Right atrium auricular region (tissue), 2 donors: ENCODE data around the gene ATP11C. TPM values are rescaled to one million over a fixed set of nuclear protein-coding genes. Genes with fewer than 3 reads are reported as not detected.
"Not testable (repeated sequence)": the region's sequence is repeated elsewhere in the genome, so short reads cannot be mapped to it uniquely, and the experiment has no call there.

Experiments used
- DNase-seq: peaks from one replicate; pipeline ENCODE4 v3.0.0-alpha.2; 2019; ENCODE audit warnings: low spot score
- H3K27ac ChIP-seq, 2 donors: fragments of 200-600 bp; sonication (generic); 1 replicate in 1 of 2; 2 replicates in 1 of 2; pipeline ENCODE4 v1.5.1; 2016 to 2019
- H3K27me3 ChIP-seq, 2 donors: fragments of 200-600 bp; sonication (generic); one replicate each; pipeline versions ENCODE4 v1.5.1 to v1.6.0; 2017 to 2019
- H3K36me3 ChIP-seq: fragments of 200-600 bp; sonication (generic); one replicate; pipeline ENCODE4 v1.5.1; 2016
- H3K4me1 ChIP-seq, 2 donors: fragments of 200-600 bp; sonication (generic); one replicate each; pipeline versions ENCODE4 v1.5.1 to v1.6.0; 2017 to 2019
- H3K4me3 ChIP-seq, 2 donors: fragments of 200-600 bp; sonication (generic); 1 replicate in 1 of 2; 2 replicates in 1 of 2; pipeline ENCODE4 v1.5.1; 2017 to 2019; ENCODE audit warnings: mild to moderate bottlenecking in 1 of 2, moderate library complexity in 1 of 2
- H3K9me3 ChIP-seq, 2 donors: fragments of 200-600 bp; sonication (generic); one replicate each; pipeline ENCODE4 v1.5.1; 2019
- CTCF ChIP-seq, 2 donors: fragments of 200-600 bp; sonication (generic); IDR thresholded peaks; one replicate each; pipeline ENCODE4 v1.5.1; 2019; ENCODE audit warnings: antibody characterized with exemption in 2 of 2
- total RNA-seq, 2 donors: library from RNA; depleted of rRNA; stranded (reverse); fragments of >200 nt; gene quantifications; one replicate each; pipeline ENCODE4 v1.1.0, GENCODE V29; 2016

The ATP11C gene
- total RNA-seq, 2 donors from 2014 or later, result 6.5 to 6.7 TPM

DNA sequence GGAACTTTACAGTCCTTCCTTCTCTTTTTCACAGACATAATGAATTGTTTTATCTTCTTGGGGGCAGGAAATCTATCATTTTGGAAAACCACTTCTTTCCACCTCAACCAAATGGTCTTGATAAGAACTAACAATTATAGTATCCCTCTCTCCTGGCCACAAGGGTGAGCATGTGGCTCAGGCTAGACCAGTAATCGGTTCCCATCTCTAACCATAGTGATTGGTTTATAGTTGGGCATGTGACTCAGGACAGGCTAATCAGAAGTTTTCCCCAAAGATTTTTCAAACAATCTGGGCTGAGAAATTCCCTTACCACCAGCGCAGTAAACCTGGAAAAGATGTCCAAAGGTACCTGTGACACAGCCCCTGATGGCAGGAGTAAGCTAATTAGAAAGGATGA, 36.4 kb upstream of the ATP11C start:
- Histone ChIP-seq H3K4me1 (no peaks in the 10 kb centered on the region), H3K4me3 (no peak overlapping the region), H3K9me3 (no peaks in the 10 kb centered on the region), H3K27me3 (no peaks in the 10 kb centered on the region), H3K36me3 (no peaks in the 10 kb centered on the region), H3K27ac (no peak overlapping the region)
- no peak for DNase-seq
- TF ChIP-seq CTCF (IDR thresholded peaks at IDR 0.05), result no peak

DNA sequence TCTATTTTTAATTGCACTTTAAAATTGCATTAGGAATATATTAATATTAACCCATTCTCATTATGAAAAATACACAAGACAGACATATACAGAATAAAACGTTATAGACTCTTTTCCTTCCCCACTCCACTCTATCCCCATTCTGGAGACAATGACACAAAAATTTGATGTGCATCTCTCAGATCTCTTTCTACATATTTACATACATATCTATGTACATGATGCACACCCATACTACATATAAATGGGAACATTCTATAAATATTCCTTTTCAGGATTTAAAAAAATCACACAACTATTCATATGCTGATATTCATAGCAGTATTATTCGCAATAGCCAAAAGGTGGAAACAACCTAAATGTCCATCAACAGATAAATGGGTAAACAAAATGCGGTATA, 34.9 kb upstream of the ATP11C start:
- DNase-seq, result no peak

GRCh38 chrX:139967300-139967699, 34.4 kb upstream of the ATP11C start:
- Histone ChIP-seq H3K27me3 (no peaks in the 10 kb centered on the region), H3K27ac (no peak overlapping the region), H3K9me3 (peaks cover 0 to 8% of the 10 kb centered on the region in 2 donors), H3K4me3 (no peak overlapping the region), H3K4me1 (no peaks in the 10 kb centered on the region), H3K36me3 (no peaks in the 10 kb centered on the region)
- no peak for TF ChIP-seq CTCF (IDR thresholded peaks at IDR 0.05)
- DNase-seq, result no peak

More for the DNA sequence above, 34.9 kb upstream of the ATP11C start:
- TF ChIP-seq CTCF (IDR thresholded peaks at IDR 0.05), result no peak
- no peak overlapping the region for H3K27ac ChIP-seq
- H3K9me3 ChIP-seq, result peaks cover 0 to 8% of the 10 kb centered on the region in 2 donors
- H3K4me1 ChIP-seq, result no peaks in the 10 kb centered on the region
- H3K36me3 ChIP-seq, result no peaks in the 10 kb centered on the region
- H3K4me3 ChIP-seq, result no peak overlapping the region
- no peaks in the 10 kb centered on the region for H3K27me3 ChIP-seq

- H3K36me3 ChIP-seq, H3K9me3 ChIP-seq, H3K27me3 ChIP-seq, DNase-seq, H3K4me3 ChIP-seq, H3K4me1 ChIP-seq, H3K27ac ChIP-seq: not testable (repeated sequence)
Observed at GRCh38 chrX:139966159-139966558, 33.3 kb upstream of the ATP11C start.

GRCh38 chrX:139965421-139965820, 32.6 kb upstream of the ATP11C start, which contains the start of gene CXorf66:
Gene CXorf66 (minus strand): TSS chrX:139965521. CDS start chrX:139965496, 25 bp downstream.
- TF ChIP-seq CTCF (IDR thresholded peaks at IDR 0.05), result no peak
- no peak for DNase-seq
- Histone ChIP-seq H3K36me3 (no peaks in the 10 kb centered on the region), H3K27ac (no peak within 1 kb of the TSS), H3K4me3 (no peak within 1 kb of the TSS), H3K27me3 (no peaks in the 10 kb centered on the region), H3K4me1 (no peaks in the 10 kb centered on the region), H3K9me3 (peaks cover 0 to 8% of the 10 kb centered on the region in 2 donors)

GRCh38 chrX:139961091-139961490, 28.2 kb upstream of the ATP11C start:
- not testable (repeated sequence) for H3K4me1 ChIP-seq, H3K27ac ChIP-seq, H3K4me3 ChIP-seq, H3K27me3 ChIP-seq, H3K9me3 ChIP-seq, DNase-seq, H3K36me3 ChIP-seq

DNA sequence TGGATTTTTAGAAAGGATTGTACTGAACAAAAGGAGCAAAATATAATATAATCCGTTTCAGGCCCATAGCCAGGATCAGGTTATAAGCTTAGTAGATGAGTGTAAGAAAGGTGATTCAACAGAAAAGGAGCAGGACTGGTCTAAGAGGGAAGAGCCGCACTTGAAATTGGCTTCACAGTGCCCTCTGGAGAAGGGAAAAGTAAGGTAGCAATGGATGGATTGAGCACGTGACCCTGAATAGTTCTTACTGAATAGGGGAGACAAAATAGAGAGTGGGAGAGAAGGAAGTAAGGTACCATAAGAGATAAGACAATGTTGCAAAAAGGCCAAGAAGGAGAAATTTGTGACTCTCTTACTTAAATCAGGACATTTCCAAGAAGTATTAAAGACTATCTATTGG, 16.9 kb upstream of the ATP11C start:
- TF ChIP-seq CTCF (IDR thresholded peaks at IDR 0.05), result no peak
- Histone ChIP-seq H3K36me3 (no peaks in the 10 kb centered on the region), H3K9me3 (no peaks in the 10 kb centered on the region), H3K4me1 (no peaks in the 10 kb centered on the region), H3K27ac (no peak overlapping the region), H3K4me3 (no peak overlapping the region), H3K27me3 (no peaks in the 10 kb centered on the region)
- no peak for DNase-seq
